Skeletal muscle satellite cell (primary cell): Measurements from ENCODE around the gene SCN8A.

ENCODE experiments used
- H3K27me3 ChIP-seq: 2 replicates; pipeline ENCODE4 v1.7.0; 2013; ENCODE audit warnings: low read length; ENCODE audit not compliant: control insufficient read depth, insufficient read depth
- H3K36me3 ChIP-seq: 2 replicates; pipeline ENCODE4 v1.7.0; 2013; ENCODE audit warnings: mild to moderate bottlenecking, control low read depth, low read length; ENCODE audit not compliant: insufficient read depth
- H3K4me1 ChIP-seq: 2 replicates; pipeline ENCODE4 v1.7.0; 2013; ENCODE audit warnings: low read length; ENCODE audit not compliant: control insufficient read depth, insufficient read depth
- H3K4me2 ChIP-seq: 2 replicates; pipeline ENCODE4 v1.7.0; 2013; ENCODE audit warnings: mild to moderate bottlenecking, low read length
- H3K4me3 ChIP-seq: 2 replicates; pipeline ENCODE4 v1.7.0; 2013; ENCODE audit warnings: low read length
- H3K9ac ChIP-seq: 2 replicates; pipeline ENCODE4 v1.7.0; 2013; ENCODE audit warnings: mild to moderate bottlenecking, low read depth, low read length, moderate library complexity
- H3K9me3 ChIP-seq: replicated peaks from 2 replicates; pipeline ENCODE4 v1.7.0; 2013; ENCODE audit warnings: mild to moderate bottlenecking, control low read depth, low read length

SCN8A gene

GRCh38 chr12:51692016-51692415, 101.0 kb downstream of the SCN8A start:
- H3K36me3 ChIP-seq = peaks cover 14% of the 10 kb centered on the region
- H3K4me3 ChIP-seq = no peak overlapping the region
- no peak overlapping the region for H3K9ac ChIP-seq
- no peaks in the 10 kb centered on the region for H3K27me3 ChIP-seq
- no peaks in the 10 kb centered on the region for H3K9me3 ChIP-seq
- no peak overlapping the region for H3K4me2 ChIP-seq
- peaks cover 20% of the 10 kb centered on the region for H3K4me1 ChIP-seq

GRCh38 chr12:51693569-51693968, 102.5 kb downstream of the SCN8A start:
- Histone ChIP-seq H3K9me3 (no peaks in the 10 kb centered on the region), H3K4me2 (no peak overlapping the region), H3K4me1 (peaks cover 7% of the 10 kb centered on the region), H3K27me3 (no peaks in the 10 kb centered on the region), H3K36me3 (peaks cover 14% of the 10 kb centered on the region), H3K9ac (no peak overlapping the region), H3K4me3 (no peak overlapping the region)

GRCh38 chr12:51694146-51694545, 103.1 kb downstream of the SCN8A start:
- no peak overlapping the region for H3K9ac ChIP-seq
- peaks cover 15% of the 10 kb centered on the region for H3K36me3 ChIP-seq
- H3K4me1 ChIP-seq = peaks cover 5% of the 10 kb centered on the region

GRCh38 chr12:51695241-51696010, 104.4 kb downstream of the SCN8A start:
- peaks cover 5% of the 10 kb centered on the region for H3K4me1 ChIP-seq
- H3K36me3 ChIP-seq = peaks cover 16% of the 10 kb centered on the region
- no peak overlapping the region for H3K9ac ChIP-seq
- H3K9me3 ChIP-seq = no peaks in the 10 kb centered on the region
- no peak overlapping the region for H3K4me3 ChIP-seq
- H3K4me2 ChIP-seq = no peak overlapping the region
- H3K27me3 ChIP-seq = no peaks in the 10 kb centered on the region

More at GRCh38 chr12:51694146-51694545, 103.1 kb downstream of the SCN8A start:
- H3K4me3 ChIP-seq = no peak overlapping the region
- no peaks in the 10 kb centered on the region for H3K9me3 ChIP-seq
- H3K27me3 ChIP-seq = no peaks in the 10 kb centered on the region
- no peak overlapping the region for H3K4me2 ChIP-seq

- Histone ChIP-seq H3K4me2 (no peak overlapping the region), H3K4me1 (peaks cover 5% of the 10 kb centered on the region), H3K4me3 (no peak overlapping the region), H3K9me3 (no peaks in the 10 kb centered on the region), H3K9ac (no peak overlapping the region), H3K27me3 (no peaks in the 10 kb centered on the region), H3K36me3 (peaks cover 37% of the 10 kb centered on the region)
Observed at GRCh38 chr12:51699219-51699618, 108.2 kb downstream of the SCN8A start.

GRCh38 chr12:51700887-51701286, 109.9 kb downstream of the SCN8A start:
- peaks cover 7% of the 10 kb centered on the region for H3K4me1 ChIP-seq
- H3K36me3 ChIP-seq = peaks cover 38% of the 10 kb centered on the region
- no peak overlapping the region for H3K4me3 ChIP-seq
- H3K27me3 ChIP-seq = no peaks in the 10 kb centered on the region
- no peak overlapping the region for H3K9ac ChIP-seq
- no peak overlapping the region for H3K4me2 ChIP-seq
- H3K9me3 ChIP-seq = no peaks in the 10 kb centered on the region

- Histone ChIP-seq H3K4me3 (no peak overlapping the region), H3K4me1 (peaks cover 7% of the 10 kb centered on the region), H3K9ac (no peak overlapping the region), H3K36me3 (peaks cover 53% of the 10 kb centered on the region), H3K9me3 (no peaks in the 10 kb centered on the region), H3K4me2 (no peak overlapping the region), H3K27me3 (no peaks in the 10 kb centered on the region)
Observed at GRCh38 chr12:51702587-51702986, 111.6 kb downstream of the SCN8A start.

GRCh38 chr12:51705450-51705849, 114.4 kb downstream of the SCN8A start:
- Histone ChIP-seq H3K9me3 (no peaks in the 10 kb centered on the region), H3K9ac (no peak overlapping the region), H3K36me3 (peaks cover 55% of the 10 kb centered on the region), H3K4me1 (peaks cover 7% of the 10 kb centered on the region), H3K4me2 (no peak overlapping the region), H3K4me3 (no peak overlapping the region), H3K27me3 (no peaks in the 10 kb centered on the region)

GRCh38 chr12:51706206-51706605, 115.2 kb downstream of the SCN8A start:
- no peak overlapping the region for H3K4me2 ChIP-seq
- H3K4me1 ChIP-seq = peaks cover 7% of the 10 kb centered on the region
- no peak overlapping the region for H3K4me3 ChIP-seq
- H3K27me3 ChIP-seq = no peaks in the 10 kb centered on the region
- H3K9ac ChIP-seq = no peak overlapping the region
- peaks cover 51% of the 10 kb centered on the region for H3K36me3 ChIP-seq
- H3K9me3 ChIP-seq = no peaks in the 10 kb centered on the region

- Histone ChIP-seq H3K9me3 (no peaks in the 10 kb centered on the region), H3K4me3 (no peak overlapping the region), H3K9ac (no peak overlapping the region), H3K27me3 (no peaks in the 10 kb centered on the region), H3K4me2 (no peak overlapping the region), H3K36me3 (peaks cover 4% of the 10 kb centered on the region), H3K4me1 (peaks cover 8% of the 10 kb centered on the region)
Observed at GRCh38 chr12:51714666-51715065, 123.6 kb downstream of the SCN8A start.

- no peak overlapping the region for H3K4me3 ChIP-seq
- peaks cover 16% of the 10 kb centered on the region for H3K4me1 ChIP-seq
- H3K27me3 ChIP-seq = no peaks in the 10 kb centered on the region
- H3K4me2 ChIP-seq = no peak overlapping the region
- no peak overlapping the region for H3K9ac ChIP-seq
- peaks cover 8% of the 10 kb centered on the region for H3K36me3 ChIP-seq
- H3K9me3 ChIP-seq = no peaks in the 10 kb centered on the region
Observed at GRCh38 chr12:51717326-51717925, 126.4 kb downstream of the SCN8A start.
